ENCODE results near the gene ADGRV1.

- TF ChIP-seq EP300 (IDR thresholded peaks at IDR 0.05; ENCODE audit: borderline replicate concordance) = no peak
- TF ChIP-seq CEBPB (IDR thresholded peaks at IDR 0.05) = no peak
- TF ChIP-seq NFIC (IDR thresholded peaks at IDR 0.05) = no peak
- TF ChIP-seq TAF1 (IDR thresholded peaks at IDR 0.05; ENCODE audit: low read depth) = no peak
- TF ChIP-seq, protein P1, sequence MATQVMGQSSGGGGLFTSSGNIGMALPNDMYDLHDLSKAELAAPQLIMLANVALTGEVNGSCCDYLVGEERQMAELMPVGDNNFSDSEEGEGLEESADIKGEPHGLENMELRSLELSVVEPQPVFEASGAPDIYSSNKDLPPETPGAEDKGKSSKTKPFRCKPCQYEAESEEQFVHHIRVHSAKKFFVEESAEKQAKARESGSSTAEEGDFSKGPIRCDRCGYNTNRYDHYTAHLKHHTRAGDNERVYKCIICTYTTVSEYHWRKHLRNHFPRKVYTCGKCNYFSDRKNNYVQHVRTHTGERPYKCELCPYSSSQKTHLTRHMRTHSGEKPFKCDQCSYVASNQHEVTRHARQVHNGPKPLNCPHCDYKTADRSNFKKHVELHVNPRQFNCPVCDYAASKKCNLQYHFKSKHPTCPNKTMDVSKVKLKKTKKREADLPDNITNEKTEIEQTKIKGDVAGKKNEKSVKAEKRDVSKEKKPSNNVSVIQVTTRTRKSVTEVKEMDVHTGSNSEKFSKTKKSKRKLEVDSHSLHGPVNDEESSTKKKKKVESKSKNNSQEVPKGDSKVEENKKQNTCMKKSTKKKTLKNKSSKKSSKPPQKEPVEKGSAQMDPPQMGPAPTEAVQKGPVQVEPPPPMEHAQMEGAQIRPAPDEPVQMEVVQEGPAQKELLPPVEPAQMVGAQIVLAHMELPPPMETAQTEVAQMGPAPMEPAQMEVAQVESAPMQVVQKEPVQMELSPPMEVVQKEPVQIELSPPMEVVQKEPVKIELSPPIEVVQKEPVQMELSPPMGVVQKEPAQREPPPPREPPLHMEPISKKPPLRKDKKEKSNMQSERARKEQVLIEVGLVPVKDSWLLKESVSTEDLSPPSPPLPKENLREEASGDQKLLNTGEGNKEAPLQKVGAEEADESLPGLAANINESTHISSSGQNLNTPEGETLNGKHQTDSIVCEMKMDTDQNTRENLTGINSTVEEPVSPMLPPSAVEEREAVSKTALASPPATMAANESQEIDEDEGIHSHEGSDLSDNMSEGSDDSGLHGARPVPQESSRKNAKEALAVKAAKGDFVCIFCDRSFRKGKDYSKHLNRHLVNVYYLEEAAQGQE (IDR thresholded peaks at IDR 0.05; ENCODE audit: low read depth) = no peak
- TF ChIP-seq TEAD4 (IDR thresholded peaks at IDR 0.05) = no peak
These were observed 621.9 kb downstream of the ADGRV1 start for GRCh38 chr5:91180506-91180905.
